Measurements from ENCODE around the gene RAB3C. TPM values are rescaled to one million over a fixed set of nuclear protein-coding genes. Genes with fewer than 3 reads are reported as not detected.

The RAB3C gene
- total and polyA plus RNA-seq, 3 experiments from 2014 or later, result not detected

DNA sequence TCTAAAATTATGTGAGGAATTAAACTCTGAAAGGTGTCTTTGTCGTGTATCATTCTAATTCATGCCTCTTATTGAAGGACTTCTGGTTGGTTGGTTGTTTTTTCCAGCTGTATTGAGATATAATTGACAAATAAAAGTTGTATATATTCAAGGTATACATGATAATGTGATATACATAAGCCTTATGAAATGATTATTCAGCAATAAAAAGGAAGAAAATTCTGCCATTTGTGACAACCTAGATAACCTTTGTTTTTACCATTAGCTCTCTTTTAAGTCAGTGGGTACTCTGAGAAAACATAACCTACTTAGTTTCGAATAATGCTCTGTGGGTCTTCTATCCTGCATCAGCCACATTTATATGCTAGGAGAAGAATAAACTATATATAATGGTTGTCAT is 89.6 kb downstream of the RAB3C start:
- Histone ChIP-seq H3K27me3 (ENCODE audit: insufficient read depth, low read length, poor library complexity, severe bottlenecking) (no peaks in the 10 kb centered on the region), H3K27ac (ENCODE audit: low read depth, low read length) (no peak overlapping the region), H3K9me3 (ENCODE audit: low read length) (no peaks in the 10 kb centered on the region), H3K4me3 (ENCODE audit: low read length) (no peak overlapping the region), H3K36me3 (ENCODE audit: insufficient read depth, low read length) (no peaks in the 10 kb centered on the region), H3K4me1 (ENCODE audit: insufficient read depth, low read length) (no peaks in the 10 kb centered on the region)
- ChIA-PET CTCF (no interaction called here), POLR2A (no interaction called here)
- Mint-ChIP-seq H3K27me3 (no peaks in the 10 kb centered on the region), H3K9me3 (peaks cover 0 to 2% (median 0%) of the 10 kb centered on the region in 5 donors), H3K4me3 (no peak overlapping the region), H3K36me3 (no peaks in the 10 kb centered on the region), H3K27ac (no peak overlapping the region), H3K4me1 (no peaks in the 10 kb centered on the region)
- no peak for DNase-seq

DNA sequence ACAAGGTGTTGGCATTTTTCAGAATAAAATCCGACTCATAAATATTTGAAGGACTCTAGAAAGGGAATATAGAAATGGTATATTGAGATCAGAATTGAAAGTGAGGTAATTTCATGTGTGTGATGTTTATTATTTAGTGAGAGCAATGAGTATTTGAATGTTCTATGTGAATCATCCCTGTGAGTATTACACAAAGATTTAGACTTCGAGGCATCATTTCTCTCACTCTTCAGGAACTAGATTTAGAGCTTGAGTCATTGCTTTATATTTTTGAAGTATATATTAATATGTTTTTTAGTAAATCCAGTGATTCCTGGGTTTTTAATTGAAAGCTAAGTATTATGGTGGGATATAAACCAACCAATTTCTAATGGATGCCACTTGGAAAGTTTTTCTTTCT is 91.2 kb downstream of the RAB3C start:
- Mint-ChIP-seq H3K4me3 (no peak overlapping the region), H3K27ac (no peak overlapping the region), H3K9me3 (no peaks in the 10 kb centered on the region), H3K4me1 (no peaks in the 10 kb centered on the region), H3K27me3 (peaks cover 0 to 1% of the 10 kb centered on the region in 2 donors), H3K36me3 (no peaks in the 10 kb centered on the region)
- no peaks in the 10 kb centered on the region for H3K36me3 ChIP-seq (ENCODE audit: insufficient read depth, low read length)
- no peak overlapping the region for H3K4me3 ChIP-seq (ENCODE audit: low read length)
- H3K9me3 ChIP-seq (ENCODE audit: low read length), result no peaks in the 10 kb centered on the region
- DNase-seq, result no peak
- CTCF ChIA-PET, result no interaction called here
- POLR2A ChIA-PET, result no interaction called here
- no peak overlapping the region for H3K27ac ChIP-seq (ENCODE audit: low read depth, low read length)
- H3K4me1 ChIP-seq (ENCODE audit: insufficient read depth, low read length), result no peaks in the 10 kb centered on the region
- H3K27me3 ChIP-seq (ENCODE audit: insufficient read depth, low read length, poor library complexity, severe bottlenecking), result no peaks in the 10 kb centered on the region

DNA sequence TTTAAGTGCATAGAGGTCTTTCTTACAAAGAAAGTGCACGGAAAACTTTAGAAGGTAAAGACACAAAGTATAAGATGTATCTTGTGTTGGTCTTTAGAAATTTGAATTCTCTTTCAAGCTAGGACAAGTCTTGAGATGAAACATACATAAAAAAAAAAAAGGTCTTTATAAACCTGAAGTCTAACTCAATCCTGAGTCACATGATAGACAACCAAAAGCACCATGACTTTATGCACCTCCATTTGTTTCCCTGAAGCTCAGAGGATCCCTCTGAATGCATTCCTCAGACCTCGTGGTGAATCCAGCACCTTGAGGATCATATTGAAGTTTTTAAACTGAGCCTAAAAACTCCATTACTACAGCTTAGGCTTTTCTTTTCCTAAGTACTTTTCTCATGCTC is 91.8 kb downstream of the RAB3C start:
- no peaks in the 10 kb centered on the region for H3K4me1 ChIP-seq (ENCODE audit: insufficient read depth, low read length)
- H3K27ac ChIP-seq (ENCODE audit: low read depth, low read length), result no peak overlapping the region
- no peak for DNase-seq
- ChIA-PET CTCF (no interaction called here), POLR2A (no interaction called here)
- Mint-ChIP-seq H3K4me1 (no peaks in the 10 kb centered on the region), H3K9me3 (no peaks in the 10 kb centered on the region), H3K27ac (no peak overlapping the region), H3K4me3 (no peak overlapping the region), H3K27me3 (peaks cover 0 to 1% of the 10 kb centered on the region in 2 donors), H3K36me3 (no peaks in the 10 kb centered on the region)
- H3K27me3 ChIP-seq (ENCODE audit: insufficient read depth, low read length, poor library complexity, severe bottlenecking), result no peaks in the 10 kb centered on the region
- no peak overlapping the region for H3K4me3 ChIP-seq (ENCODE audit: low read length)
- no peaks in the 10 kb centered on the region for H3K36me3 ChIP-seq (ENCODE audit: insufficient read depth, low read length)
- H3K9me3 ChIP-seq (ENCODE audit: low read length), result no peaks in the 10 kb centered on the region

DNA sequence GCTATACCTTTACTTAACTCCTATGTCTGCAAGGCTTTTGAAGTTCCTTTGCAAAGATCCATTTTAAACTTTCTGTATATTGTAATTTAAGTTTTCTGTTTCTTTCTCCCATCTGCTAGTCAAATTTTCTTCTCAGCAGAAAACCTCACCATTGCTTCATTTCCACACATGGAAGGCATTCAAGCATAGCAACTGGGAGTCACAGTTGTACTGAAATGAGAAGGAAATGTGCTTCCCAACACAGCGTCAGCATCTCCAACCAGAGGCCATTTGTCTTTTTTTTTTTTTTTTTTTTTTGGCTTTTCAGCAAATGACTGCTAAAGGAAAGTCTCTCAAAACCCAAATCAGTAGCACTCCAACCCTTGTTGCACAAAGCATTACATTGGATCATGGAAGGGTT is 92.5 kb downstream of the RAB3C start:
- H3K27me3 ChIP-seq (ENCODE audit: insufficient read depth, low read length, poor library complexity, severe bottlenecking), result no peaks in the 10 kb centered on the region
- no peak for DNase-seq
- no peak overlapping the region for H3K4me3 Mint-ChIP-seq
- H3K27ac Mint-ChIP-seq, result no peak overlapping the region
- H3K36me3 Mint-ChIP-seq, result no peaks in the 10 kb centered on the region
- ChIA-PET POLR2A (no interaction called here), CTCF (interaction anchor here (0.7 kb wide), 1 partner anchor 1307 kb away, joined by 7 read pairs; no protein-coding TSS in a partner anchor)
- H3K9me3 Mint-ChIP-seq, result no peaks in the 10 kb centered on the region
- H3K4me3 ChIP-seq (ENCODE audit: low read length), result no peak overlapping the region
- peaks cover 0 to 1% of the 10 kb centered on the region in 2 donors for H3K27me3 Mint-ChIP-seq
- H3K27ac ChIP-seq (ENCODE audit: low read depth, low read length), result no peak overlapping the region
- H3K9me3 ChIP-seq (ENCODE audit: low read length), result no peaks in the 10 kb centered on the region
- no peaks in the 10 kb centered on the region for H3K4me1 ChIP-seq (ENCODE audit: insufficient read depth, low read length)
- H3K4me1 Mint-ChIP-seq, result no peaks in the 10 kb centered on the region
- no peaks in the 10 kb centered on the region for H3K36me3 ChIP-seq (ENCODE audit: insufficient read depth, low read length)

DNA sequence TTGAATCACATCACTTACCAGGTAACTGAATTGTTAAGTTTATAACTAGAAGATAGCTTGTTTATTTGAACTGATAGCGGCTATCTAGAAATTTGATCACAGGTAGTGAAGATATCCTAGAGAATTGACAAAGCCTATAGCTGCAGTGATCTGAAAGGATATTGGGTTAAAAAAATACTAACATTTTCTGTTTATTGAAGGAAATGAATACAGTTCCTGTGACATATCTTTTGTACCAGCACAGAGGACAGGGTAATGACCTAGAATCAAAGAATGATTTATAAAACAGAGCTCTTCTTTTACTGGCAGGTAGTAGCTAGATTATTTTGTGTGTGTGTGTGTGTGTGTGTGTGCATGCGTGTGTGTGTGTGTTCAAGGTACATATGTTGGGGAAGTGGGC is 94.8 kb downstream of the RAB3C start:
- Mint-ChIP-seq H3K27ac (no peak overlapping the region), H3K36me3 (no peaks in the 10 kb centered on the region), H3K4me3 (no peak overlapping the region), H3K27me3 (peaks cover 0 to 1% of the 10 kb centered on the region in 2 donors), H3K4me1 (no peaks in the 10 kb centered on the region), H3K9me3 (peaks cover 0 to 3% (median 0%) of the 10 kb centered on the region in 5 donors)
- no peaks in the 10 kb centered on the region for H3K27me3 ChIP-seq (ENCODE audit: insufficient read depth, low read length, poor library complexity, severe bottlenecking)
- ChIA-PET CTCF (no interaction called here), POLR2A (no interaction called here)
- no peaks in the 10 kb centered on the region for H3K36me3 ChIP-seq (ENCODE audit: insufficient read depth, low read length)
- no peak overlapping the region for H3K4me3 ChIP-seq (ENCODE audit: low read length)
- H3K9me3 ChIP-seq (ENCODE audit: low read length), result no peaks in the 10 kb centered on the region
- H3K27ac ChIP-seq (ENCODE audit: low read depth, low read length), result no peak overlapping the region
- DNase-seq, result no peak
- no peaks in the 10 kb centered on the region for H3K4me1 ChIP-seq (ENCODE audit: insufficient read depth, low read length)

DNA sequence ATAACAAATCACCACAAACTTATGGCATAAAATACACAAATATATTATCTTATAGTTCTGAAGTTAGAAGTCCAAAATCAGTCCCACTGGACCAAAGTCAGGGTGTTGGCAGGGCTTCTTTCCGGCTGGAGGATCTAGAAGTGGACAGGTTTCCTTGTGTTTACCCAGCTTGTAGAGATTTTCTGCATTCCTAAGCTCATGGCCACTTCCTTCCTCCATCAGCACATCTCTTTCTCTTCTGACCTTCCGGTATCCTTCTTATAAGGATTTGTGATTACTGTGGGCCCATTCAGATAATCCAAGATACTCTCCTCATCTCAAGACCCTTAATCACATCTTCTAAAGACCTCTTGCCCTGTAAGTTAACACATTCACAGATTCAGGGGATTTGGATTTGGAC is 97.6 kb downstream of the RAB3C start:
- Mint-ChIP-seq H3K4me3 (no peak overlapping the region), H3K27me3 (peaks cover 0 to 1% of the 10 kb centered on the region in 2 donors), H3K4me1 (no peaks in the 10 kb centered on the region), H3K27ac (no peak overlapping the region), H3K36me3 (no peaks in the 10 kb centered on the region), H3K9me3 (peaks cover 0 to 5% (median 0%) of the 10 kb centered on the region in 5 donors)
- Histone ChIP-seq H3K27ac (ENCODE audit: low read depth, low read length) (no peak overlapping the region), H3K9me3 (ENCODE audit: low read length) (no peaks in the 10 kb centered on the region), H3K27me3 (ENCODE audit: insufficient read depth, low read length, poor library complexity, severe bottlenecking) (no peaks in the 10 kb centered on the region), H3K4me3 (ENCODE audit: low read length) (no peak overlapping the region), H3K36me3 (ENCODE audit: insufficient read depth, low read length) (no peaks in the 10 kb centered on the region), H3K4me1 (ENCODE audit: insufficient read depth, low read length) (no peaks in the 10 kb centered on the region)
- ChIA-PET POLR2A (no interaction called here), CTCF (no interaction called here)
- no peak for DNase-seq

DNA sequence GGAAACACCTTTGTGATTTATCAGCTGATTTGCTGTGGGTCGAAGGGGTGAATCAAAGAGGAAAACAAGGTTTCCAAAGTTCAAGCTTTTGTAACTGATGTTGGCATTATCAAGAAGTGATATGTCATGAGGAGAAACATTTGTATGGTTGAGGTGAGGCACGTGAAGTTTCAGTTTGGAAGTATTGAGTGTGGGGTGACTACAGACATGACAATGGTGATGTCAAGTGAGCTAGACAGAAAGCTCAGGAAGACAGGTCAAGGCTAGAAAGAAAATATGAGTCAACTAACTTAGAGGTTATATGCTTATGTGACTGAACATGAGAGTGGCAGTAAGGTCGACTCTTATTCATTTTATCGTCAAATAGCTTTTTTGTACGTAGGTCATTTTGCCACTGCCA is 99.1 kb downstream of the RAB3C start:
- Histone ChIP-seq H3K4me3 (ENCODE audit: low read length) (no peak overlapping the region), H3K9me3 (ENCODE audit: low read length) (no peaks in the 10 kb centered on the region), H3K4me1 (ENCODE audit: insufficient read depth, low read length) (no peaks in the 10 kb centered on the region), H3K27me3 (ENCODE audit: insufficient read depth, low read length, poor library complexity, severe bottlenecking) (no peaks in the 10 kb centered on the region), H3K27ac (ENCODE audit: low read depth, low read length) (no peak overlapping the region), H3K36me3 (ENCODE audit: insufficient read depth, low read length) (no peaks in the 10 kb centered on the region)
- DNase-seq, result no peak
- H3K27me3 Mint-ChIP-seq, result peaks cover 0 to 1% of the 10 kb centered on the region in 2 donors
- ChIA-PET POLR2A (no interaction called here), CTCF (no interaction called here)
- H3K36me3 Mint-ChIP-seq, result no peaks in the 10 kb centered on the region
- peaks cover 0 to 5% (median 0%) of the 10 kb centered on the region in 5 donors for H3K9me3 Mint-ChIP-seq
- H3K27ac Mint-ChIP-seq, result no peak overlapping the region
- no peaks in the 10 kb centered on the region for H3K4me1 Mint-ChIP-seq
- no peak overlapping the region for H3K4me3 Mint-ChIP-seq

DNA sequence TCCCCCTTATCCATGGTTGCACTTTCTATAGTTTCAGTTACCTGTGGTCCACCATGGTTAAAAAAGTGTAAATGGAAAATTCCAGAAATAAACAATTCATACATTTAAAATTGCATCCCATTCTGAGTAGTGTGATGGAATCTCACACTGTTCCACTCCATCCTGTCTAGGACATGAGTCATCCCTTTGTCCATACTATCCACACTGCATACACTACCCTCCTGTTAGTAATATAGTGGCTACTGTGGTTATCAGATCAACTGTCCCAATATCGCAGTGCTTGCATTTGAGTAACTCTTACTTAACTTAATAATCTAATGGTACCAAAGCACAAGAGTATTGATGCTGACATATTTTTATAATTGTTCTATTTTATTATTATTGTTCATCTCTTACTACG is 100.7 kb downstream of the RAB3C start:
- no peaks in the 10 kb centered on the region for H3K4me1 Mint-ChIP-seq
- POLR2A ChIA-PET, result no interaction called here
- H3K27ac Mint-ChIP-seq, result no peak overlapping the region

DNA sequence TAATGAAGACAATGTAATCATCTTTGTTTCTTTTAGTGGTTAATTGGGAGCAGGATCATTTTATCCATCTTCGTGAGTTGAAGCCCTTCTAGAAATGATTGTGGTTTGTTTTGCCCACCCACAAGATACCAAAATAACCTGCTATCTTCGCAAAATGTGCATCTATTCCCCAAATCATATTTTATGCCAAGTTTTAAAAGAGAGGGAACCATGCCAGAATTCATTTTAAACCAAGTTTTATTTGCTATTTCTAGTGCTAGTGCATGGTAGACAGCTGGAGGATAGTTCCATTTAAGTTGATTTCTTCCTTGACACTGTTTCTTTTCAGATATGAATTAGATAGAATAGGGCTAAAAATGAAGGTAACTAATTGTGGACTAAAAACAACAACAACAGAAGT is 104.2 kb downstream of the RAB3C start:
- ChIA-PET POLR2A (no interaction called here), CTCF (no interaction called here)
- Mint-ChIP-seq H3K36me3 (no peaks in the 10 kb centered on the region), H3K4me3 (no peak overlapping the region), H3K9me3 (peaks cover 0 to 2% (median 0%) of the 10 kb centered on the region in 5 donors), H3K27me3 (no peaks in the 10 kb centered on the region), H3K4me1 (no peaks in the 10 kb centered on the region), H3K27ac (no peak overlapping the region)
- Histone ChIP-seq H3K27ac (ENCODE audit: low read depth, low read length) (no peak overlapping the region), H3K9me3 (ENCODE audit: low read length) (no peaks in the 10 kb centered on the region), H3K4me1 (ENCODE audit: insufficient read depth, low read length) (no peaks in the 10 kb centered on the region), H3K4me3 (ENCODE audit: low read length) (no peak overlapping the region), H3K36me3 (ENCODE audit: insufficient read depth, low read length) (no peaks in the 10 kb centered on the region), H3K27me3 (ENCODE audit: insufficient read depth, low read length, poor library complexity, severe bottlenecking) (no peaks in the 10 kb centered on the region)
- DNase-seq, result no peak

More for the DNA sequence above, 100.7 kb downstream of the RAB3C start:
- H3K36me3 Mint-ChIP-seq, result no peaks in the 10 kb centered on the region
- Histone ChIP-seq H3K27ac (ENCODE audit: low read depth, low read length) (no peak overlapping the region), H3K4me3 (ENCODE audit: low read length) (no peak overlapping the region), H3K9me3 (ENCODE audit: low read length) (no peaks in the 10 kb centered on the region), H3K27me3 (ENCODE audit: insufficient read depth, low read length, poor library complexity, severe bottlenecking) (no peaks in the 10 kb centered on the region), H3K36me3 (ENCODE audit: insufficient read depth, low read length) (no peaks in the 10 kb centered on the region), H3K4me1 (ENCODE audit: insufficient read depth, low read length) (no peaks in the 10 kb centered on the region)
- DNase-seq, result no peak
- H3K4me3 Mint-ChIP-seq, result no peak overlapping the region
- peaks cover 0 to 1% of the 10 kb centered on the region in 2 donors for H3K27me3 Mint-ChIP-seq
- peaks cover 0 to 5% (median 0%) of the 10 kb centered on the region in 5 donors for H3K9me3 Mint-ChIP-seq
- CTCF ChIA-PET, result no interaction called here

Data from CD8-positive, alpha-beta memory T cell (primary cell).